ENCODE data around the gene MAN2C1.
"Not testable (repeated sequence)": the region's sequence is repeated elsewhere in the genome, so short reads cannot be mapped to it uniquely, and the experiment has no call there.

Gene MAN2C1

DNA sequence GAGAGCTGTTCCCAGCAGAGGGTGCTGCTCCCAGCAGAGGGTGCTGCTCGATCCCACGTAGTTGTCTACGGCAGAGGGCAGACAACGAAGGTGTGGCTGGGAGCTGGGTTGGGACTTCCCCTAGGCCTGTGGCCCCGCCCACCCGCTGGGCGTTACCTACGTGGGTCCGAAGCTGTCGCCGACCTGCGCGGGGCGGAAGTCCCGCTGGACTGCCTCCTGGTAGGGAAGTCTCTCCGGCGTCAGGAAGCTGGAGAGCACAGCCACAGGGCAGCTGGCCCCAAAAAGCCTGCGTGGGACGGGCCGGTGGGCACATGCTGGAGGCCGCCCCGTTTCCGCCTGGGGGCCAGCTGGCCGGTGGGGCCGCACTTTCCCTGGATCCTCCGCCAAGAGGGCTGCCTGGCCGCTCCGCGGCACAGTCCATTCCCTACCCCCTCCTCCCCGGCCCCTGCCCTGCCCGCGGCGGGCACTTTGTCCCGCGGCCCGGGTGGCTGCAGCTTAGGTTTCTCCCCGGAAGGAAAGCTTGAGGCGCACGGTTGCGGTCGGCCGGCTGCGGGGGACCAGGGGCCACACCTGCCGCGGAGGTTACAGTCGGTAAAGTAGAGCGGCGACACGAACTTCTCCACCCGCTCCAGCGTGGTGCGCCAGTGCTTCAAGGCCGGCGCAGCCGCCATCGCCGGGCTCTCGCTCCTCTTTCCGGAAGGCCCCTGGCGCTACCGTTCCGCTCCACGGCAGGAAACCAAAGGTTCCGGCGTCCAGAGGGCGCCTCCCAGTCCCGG, at the start of gene MAN2C1:
Gene MAN2C1 (minus strand): TSS at position 695 of the 776 bp plus-strand sequence. CDS start 24 bp downstream, at position 671.
- peak; percentile 97 for DNase-seq

DNA sequence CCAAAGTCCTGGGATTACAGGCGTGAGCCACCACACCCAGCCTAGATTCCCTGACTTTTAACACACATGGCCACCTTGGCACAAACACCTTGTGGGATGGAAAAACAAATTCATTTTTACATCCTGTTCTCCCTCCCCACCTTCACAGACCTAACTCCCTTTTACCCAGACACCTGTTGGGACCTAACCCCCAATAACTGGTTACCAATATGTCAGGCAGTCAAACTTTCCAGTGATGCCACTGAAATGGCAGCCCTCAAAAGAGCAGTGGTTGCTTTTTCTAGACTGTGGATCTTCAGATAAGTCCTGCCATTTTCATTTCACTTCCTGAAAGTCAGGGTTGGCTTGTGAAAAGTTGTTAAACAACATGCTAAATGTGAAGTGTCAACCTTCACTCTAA, 48.2 kb upstream of the MAN2C1 start:
- peak; percentile 7 for DNase-seq

- no peak for DNase-seq
Observed at GRCh38 chr15:75410196-75410595, 41.8 kb upstream of the MAN2C1 start.

- no peak for DNase-seq
Observed at GRCh38 chr15:75407083-75407482, 38.7 kb upstream of the MAN2C1 start.

DNA sequence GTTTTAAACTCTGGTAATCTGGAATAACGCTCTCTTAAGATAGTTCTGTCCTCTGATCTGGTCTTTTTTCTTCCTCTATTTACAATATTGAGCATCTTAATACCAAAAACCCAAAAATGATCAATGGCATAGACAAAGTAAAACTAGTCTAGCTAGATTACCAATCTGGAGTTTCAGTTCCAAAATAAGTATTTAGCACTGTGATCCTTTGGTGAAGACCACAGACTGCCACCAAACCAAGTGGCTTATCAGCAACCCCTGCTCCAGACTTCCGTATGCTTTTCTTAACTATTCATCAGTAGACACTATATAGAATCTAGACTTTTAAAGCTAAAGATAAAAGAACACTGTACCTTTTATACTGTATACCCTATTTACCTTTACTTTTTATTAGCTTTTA, 35.5 kb upstream of the MAN2C1 start:
- DNase-seq = no peak

DNA sequence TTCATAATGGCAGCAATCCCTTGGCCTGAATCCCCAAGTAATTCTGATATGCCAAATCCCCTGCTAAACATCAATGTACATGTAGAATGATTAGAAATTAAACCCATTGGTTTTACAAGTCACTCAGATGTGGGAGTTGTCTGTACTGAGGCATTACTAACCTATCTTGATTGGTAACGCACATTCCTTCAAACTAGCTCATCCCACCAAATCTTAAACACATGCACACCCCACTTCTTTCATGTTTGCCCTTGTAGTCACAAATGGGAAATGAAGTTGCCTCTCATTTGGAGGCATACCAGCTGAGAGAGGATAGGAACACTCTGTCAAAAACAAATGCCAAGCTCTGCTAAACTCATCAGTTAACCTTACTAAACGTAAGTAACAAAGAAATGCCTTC, 29.1 kb upstream of the MAN2C1 start:
- no peak for DNase-seq

GRCh38 chr15:75389791-75390382, 21.5 kb upstream of the MAN2C1 start:
- DNase-seq = no peak

GRCh38 chr15:75383986-75384385, 15.6 kb upstream of the MAN2C1 start:
- DNase-seq = not testable (repeated sequence)

DNA sequence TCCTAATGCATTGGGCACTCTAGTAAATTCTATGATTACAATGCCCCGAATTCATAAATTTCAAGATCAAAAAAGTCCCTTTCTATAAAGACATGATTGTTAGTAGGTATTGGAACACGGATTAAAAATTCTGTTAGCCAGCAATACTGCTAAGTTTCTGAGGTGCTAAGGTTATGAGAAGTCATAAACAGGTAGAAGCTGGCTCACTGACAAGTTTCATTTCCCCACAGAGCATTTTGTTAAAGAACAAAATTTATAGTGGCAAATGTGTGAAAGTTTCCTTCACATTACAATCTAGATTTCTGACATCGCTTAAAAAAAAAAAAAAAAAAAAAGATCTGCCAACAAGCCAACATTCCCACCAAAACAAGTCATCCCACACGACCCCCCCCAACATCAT, 12.4 kb upstream of the MAN2C1 start:
- no peak for DNase-seq

- DNase-seq = no peak
Observed at GRCh38 chr15:75371901-75372688, 3.7 kb upstream of the MAN2C1 start.

GRCh38 chr15:75371486-75371885, 3.1 kb upstream of the MAN2C1 start:
- no peak for DNase-seq

DNA sequence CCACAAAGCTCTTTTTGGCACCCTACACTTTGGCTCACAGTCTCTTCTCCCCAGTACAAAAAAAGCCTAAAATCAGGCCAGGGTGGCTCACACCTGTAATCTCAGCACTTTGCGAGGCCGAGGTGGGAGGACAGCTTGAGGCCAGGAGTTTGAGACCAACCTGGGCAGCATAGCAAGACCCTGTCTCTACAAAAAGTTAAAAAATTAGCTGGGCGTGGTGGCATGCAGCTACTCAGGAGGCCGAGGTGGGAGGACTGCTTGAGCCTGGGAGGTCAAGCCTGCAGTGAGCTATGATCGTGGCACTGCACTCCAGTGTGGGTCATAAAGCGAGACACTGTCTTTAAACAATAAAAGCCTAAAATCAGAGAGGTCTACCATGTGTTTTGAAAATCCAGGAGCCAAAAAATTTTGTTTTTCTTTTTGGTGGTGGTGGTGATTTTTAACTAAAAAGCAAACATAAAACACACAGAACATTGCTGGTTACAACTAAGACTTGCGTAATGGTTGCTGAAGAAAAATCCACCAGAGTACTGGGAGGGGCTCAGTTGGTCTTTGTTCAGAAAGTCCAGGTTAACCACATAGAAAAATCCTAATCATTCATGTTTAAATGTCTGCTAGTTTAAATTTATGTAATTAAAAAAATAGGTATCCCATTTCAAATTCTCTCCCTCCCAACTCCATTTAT, 1.6 kb upstream of the MAN2C1 start:
- no peak for DNase-seq

- no peak for DNase-seq
Observed at GRCh38 chr15:75368689-75369239, 357 bp upstream of the MAN2C1 start.

DNA sequence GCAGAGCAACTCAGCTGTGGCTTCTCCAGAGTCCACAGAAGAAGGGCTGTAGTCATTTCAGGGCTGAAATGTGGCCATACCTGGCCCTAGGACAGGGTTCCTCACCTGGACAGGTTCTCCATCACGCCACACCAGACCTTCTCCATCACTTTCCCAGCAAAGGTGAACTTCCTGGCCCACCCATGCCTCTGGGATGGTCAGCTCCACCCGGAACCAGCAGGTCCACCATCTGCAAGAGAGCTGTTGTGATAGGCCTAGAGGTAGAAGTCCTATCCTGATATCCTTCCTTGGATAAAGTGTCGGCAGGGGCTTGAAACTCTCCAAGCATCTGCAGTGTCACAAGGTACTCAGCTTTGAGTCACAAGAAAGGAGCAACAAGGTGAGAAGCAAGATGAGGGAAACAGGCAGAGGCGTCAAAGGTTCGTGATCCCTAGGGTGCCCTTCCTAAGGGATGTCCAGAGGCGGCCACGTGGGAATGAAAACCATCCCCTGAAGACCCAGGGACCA, 948 bp downstream of the MAN2C1 start:
- no peak for DNase-seq

- peak; percentile 75 for DNase-seq
Observed at GRCh38 chr15:75367006-75367405, 1.4 kb downstream of the MAN2C1 start.

DNA sequence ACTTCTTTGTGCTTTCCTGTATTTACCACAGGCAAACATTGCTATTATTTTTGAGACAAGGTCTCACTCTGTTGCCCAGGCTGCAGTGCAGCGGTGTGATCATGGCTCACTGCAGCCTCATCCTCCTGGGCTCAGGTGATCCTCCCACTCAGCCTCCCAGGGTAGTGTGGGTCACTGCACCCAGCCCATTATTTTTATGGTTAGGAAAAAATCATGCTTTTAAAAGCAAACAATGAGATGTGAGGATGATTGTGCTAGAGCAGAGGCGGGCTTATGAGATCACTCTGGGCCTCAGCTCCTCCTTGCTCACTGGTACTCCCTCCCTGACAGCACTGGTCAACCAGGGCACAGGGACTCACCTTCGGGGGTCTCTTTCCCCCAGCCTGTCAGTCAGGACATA, 2.2 kb downstream of the MAN2C1 start:
- DNase-seq = no peak

- DNase-seq = no peak
Observed at GRCh38 chr15:75364881-75365280, 3.5 kb downstream of the MAN2C1 start.

DNA sequence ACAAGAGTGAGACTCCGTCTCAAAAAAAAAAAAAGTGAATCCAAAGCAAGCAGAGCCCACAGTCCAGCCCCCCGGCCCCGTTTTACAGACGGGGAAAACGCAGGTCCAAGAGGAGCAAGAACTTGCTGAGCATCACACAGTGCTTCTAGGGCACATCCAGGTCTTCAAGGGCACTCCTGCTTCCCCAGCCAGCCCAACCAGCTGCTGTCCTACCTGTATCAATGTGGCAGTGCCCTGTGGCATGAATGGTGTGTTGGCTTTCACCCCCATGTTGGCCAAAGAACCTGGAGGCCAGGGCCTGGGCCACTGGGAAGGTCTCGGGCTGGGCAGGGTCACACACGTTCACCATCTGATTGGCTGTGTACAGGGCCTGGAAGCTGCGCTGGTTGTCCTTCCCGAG, 4.6 kb downstream of the MAN2C1 start:
- DNase-seq = no peak

DNA sequence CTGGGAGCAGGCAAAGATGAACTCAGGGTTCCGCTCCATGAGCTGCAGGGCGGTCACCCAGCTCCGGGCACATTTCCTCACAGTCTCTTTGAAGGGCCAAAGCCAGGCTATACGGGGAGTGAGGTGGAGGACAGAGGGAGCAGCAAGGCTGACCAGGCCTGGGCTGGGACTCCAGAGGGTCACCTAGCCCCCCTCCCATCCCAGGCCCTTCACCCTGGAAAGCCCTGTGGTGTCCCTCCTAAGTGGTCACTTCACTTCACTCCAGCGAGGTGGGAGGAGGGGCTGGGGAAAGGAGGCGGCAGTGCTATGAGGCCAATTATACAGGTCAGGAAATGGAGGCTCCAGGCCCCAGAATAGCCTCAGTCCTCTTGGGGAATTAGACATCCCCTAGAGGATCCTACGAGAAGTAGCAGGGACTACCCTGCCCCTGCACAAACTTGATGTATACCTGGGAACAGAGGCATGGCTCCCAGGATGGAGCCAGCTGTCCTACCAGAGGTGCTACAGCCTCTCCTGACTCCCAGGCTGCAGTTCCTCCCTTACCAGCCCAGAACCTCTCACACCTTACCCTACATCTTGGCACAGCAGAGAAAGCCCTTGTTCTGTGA, 5.7 kb downstream of the MAN2C1 start:
- DNase-seq = no peak

DNA sequence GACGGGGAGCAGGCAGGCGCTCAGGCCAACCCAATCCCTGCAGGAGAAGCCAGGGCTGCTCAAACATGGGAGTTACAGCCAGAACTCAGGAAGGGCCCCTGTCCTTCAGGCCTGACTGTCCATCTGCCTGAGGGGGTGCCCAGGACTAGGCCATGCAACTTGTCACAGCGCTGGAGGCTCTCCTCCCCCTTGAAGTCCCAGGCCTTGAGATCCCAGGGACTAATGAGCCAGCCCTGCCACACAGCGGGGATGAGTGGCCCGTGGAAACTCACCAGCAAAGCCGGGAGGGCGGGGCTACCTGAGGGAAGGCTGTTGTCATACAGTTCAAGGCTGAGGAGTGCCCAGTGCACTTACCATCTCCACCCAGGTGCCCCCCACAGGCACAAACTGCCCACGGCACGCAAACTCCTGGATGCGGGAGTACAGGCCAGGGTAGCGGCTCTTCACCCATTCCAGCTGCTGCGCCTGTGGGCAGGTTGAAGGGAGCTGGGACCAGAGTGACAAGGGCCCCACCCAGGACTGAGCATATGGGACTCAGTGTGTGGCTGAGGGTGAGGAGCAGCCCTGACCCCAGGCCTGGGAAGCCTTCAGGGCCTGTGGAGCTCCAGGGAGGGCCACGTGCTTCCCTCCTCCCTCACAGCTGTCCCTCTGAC, 6.3 kb downstream of the MAN2C1 start:
- no peak for DNase-seq

DNA sequence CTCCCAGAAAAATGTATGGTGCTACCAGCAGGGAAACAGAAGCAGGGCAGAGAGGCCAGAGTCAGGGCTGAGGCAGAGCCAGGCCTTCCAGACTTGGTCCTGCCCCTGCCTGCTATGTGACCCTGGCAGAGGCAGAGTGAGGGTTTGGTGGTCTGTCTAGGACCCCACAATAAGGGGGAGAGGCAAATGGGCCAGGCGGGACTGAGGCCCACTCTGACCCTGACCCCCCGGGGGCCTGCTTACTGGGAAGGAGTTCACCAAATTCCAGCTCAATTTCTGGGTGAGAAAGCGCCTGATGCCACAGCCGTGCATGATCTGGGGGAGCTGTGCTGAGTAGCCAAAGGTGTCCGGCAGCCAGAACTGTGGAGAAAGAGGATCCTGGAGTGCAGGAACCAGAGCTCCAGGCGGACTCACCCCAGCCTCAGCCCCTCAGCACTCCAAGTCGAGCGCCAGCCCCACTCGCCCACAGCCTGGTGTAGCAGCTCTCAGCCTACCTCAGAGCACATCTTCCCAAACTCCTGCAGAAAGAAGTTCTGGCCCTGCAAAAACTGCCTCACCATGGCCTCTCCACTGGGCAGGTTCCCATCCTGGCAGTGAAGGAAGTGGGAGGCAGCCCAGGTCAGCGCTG, 6.9 kb downstream of the MAN2C1 start:
- no peak for DNase-seq
